NCI-H774 (cell line): Measurements from ENCODE around the gene DDAH1.
"Not testable (repeated sequence)": the region's sequence is repeated elsewhere in the genome, so short reads cannot be mapped to it uniquely, and the experiment has no call there.

ENCODE experiments used
- DNase-seq: peaks from one replicate; lab custom pipeline; 2025; lab: John Stamatoyannopoulos, UW

Gene DDAH1

GRCh38 chr1:85359874-85360721 lies 104.9 kb downstream of the DDAH1 start:
- no peak for DNase-seq

- DNase-seq: no peak
Observed at GRCh38 chr1:85358702-85359438, 106.1 kb downstream of the DDAH1 start.

GRCh38 chr1:85357817-85358216 lies 107.1 kb downstream of the DDAH1 start:
- DNase-seq: no peak

- DNase-seq: no peak
Observed at GRCh38 chr1:85356130-85356529, 108.8 kb downstream of the DDAH1 start.

- DNase-seq: no peak
Observed at GRCh38 chr1:85352055-85352454, 112.9 kb downstream of the DDAH1 start.

- no peak for DNase-seq
Observed at GRCh38 chr1:85351202-85351828, 113.6 kb downstream of the DDAH1 start.

GRCh38 chr1:85349224-85349623 lies 115.7 kb downstream of the DDAH1 start:
- DNase-seq: no peak

GRCh38 chr1:85347908-85348307 lies 117.1 kb downstream of the DDAH1 start:
- DNase-seq: no peak

GRCh38 chr1:85347275-85347674 lies 117.7 kb downstream of the DDAH1 start:
- not testable (repeated sequence) for DNase-seq

- no peak for DNase-seq
Observed at GRCh38 chr1:85344256-85344694, 120.7 kb downstream of the DDAH1 start.

- DNase-seq: no peak
Observed at GRCh38 chr1:85343612-85344255, 121.2 kb downstream of the DDAH1 start.

GRCh38 chr1:85343213-85343611 lies 121.7 kb downstream of the DDAH1 start:
- no peak for DNase-seq

- DNase-seq: no peak
Observed at GRCh38 chr1:85342207-85342606, 122.8 kb downstream of the DDAH1 start.

- no peak for DNase-seq
Observed at GRCh38 chr1:85340427-85340826, 124.5 kb downstream of the DDAH1 start.

GRCh38 chr1:85339656-85340399 lies 125.1 kb downstream of the DDAH1 start:
- no peak for DNase-seq

GRCh38 chr1:85339089-85339488 lies 125.9 kb downstream of the DDAH1 start:
- no peak for DNase-seq

GRCh38 chr1:85334962-85335361 lies 130.0 kb downstream of the DDAH1 start:
- DNase-seq: no peak

GRCh38 chr1:85333186-85333585 lies 131.8 kb downstream of the DDAH1 start:
- DNase-seq: no peak

- DNase-seq: no peak
Observed at GRCh38 chr1:85332575-85332974, 132.4 kb downstream of the DDAH1 start.

GRCh38 chr1:85330711-85331290 lies 134.2 kb downstream of the DDAH1 start:
- no peak for DNase-seq

- no peak for DNase-seq
Observed at GRCh38 chr1:85330214-85330631, 134.7 kb downstream of the DDAH1 start.
